GM12874 (cell line): ENCODE data around the gene AP5S1.
A peak's percentile ranks its signal among the peaks of the same experiment; 100 is the strongest.

ENCODE experiments used
- TF ChIP-seq, protein P1 (sequence below): IDR thresholded peaks from 2 replicates; pipeline ENCODE4 v1.5.1; 2011; ENCODE audit warnings: low read depth, mild to moderate bottlenecking, control low read depth, low read length, moderate library complexity; ENCODE audit not compliant: insufficient read depth

Gene AP5S1

DNA sequence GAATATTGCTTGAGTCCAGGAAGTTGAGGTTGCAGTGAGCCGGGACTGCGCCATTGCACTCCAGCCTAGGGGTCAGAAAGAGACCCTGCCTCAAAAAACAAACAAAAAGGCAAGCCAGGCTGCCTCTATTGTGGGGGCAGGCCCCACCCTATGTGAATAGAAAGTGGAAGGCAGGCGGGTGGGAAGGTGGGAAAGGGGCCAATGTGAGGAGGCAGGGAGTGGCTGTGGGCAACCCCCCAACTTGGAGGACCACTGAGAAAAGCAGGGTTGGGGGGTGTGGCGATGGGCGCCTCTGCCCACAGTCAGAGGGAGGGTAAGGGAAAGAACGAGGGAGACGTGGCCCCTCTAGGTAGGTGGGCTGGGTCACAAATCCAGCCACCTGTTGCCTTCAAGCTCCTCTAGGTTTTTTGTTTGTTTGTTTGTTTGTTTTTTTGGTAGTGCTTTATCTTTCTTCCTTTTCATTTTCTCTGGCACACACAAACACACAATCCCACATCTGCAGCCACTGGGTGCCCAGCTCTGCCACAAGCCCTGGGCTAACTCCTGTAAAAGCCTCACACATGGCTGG lies 5.3 kb upstream of the AP5S1 start:
- TF ChIP-seq, protein P1, sequence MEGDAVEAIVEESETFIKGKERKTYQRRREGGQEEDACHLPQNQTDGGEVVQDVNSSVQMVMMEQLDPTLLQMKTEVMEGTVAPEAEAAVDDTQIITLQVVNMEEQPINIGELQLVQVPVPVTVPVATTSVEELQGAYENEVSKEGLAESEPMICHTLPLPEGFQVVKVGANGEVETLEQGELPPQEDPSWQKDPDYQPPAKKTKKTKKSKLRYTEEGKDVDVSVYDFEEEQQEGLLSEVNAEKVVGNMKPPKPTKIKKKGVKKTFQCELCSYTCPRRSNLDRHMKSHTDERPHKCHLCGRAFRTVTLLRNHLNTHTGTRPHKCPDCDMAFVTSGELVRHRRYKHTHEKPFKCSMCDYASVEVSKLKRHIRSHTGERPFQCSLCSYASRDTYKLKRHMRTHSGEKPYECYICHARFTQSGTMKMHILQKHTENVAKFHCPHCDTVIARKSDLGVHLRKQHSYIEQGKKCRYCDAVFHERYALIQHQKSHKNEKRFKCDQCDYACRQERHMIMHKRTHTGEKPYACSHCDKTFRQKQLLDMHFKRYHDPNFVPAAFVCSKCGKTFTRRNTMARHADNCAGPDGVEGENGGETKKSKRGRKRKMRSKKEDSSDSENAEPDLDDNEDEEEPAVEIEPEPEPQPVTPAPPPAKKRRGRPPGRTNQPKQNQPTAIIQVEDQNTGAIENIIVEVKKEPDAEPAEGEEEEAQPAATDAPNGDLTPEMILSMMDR: no peak

GRCh38 chr20:3815703-3816315 lies 4.5 kb upstream of the AP5S1 start:
- TF ChIP-seq, protein P1: no peak

DNA sequence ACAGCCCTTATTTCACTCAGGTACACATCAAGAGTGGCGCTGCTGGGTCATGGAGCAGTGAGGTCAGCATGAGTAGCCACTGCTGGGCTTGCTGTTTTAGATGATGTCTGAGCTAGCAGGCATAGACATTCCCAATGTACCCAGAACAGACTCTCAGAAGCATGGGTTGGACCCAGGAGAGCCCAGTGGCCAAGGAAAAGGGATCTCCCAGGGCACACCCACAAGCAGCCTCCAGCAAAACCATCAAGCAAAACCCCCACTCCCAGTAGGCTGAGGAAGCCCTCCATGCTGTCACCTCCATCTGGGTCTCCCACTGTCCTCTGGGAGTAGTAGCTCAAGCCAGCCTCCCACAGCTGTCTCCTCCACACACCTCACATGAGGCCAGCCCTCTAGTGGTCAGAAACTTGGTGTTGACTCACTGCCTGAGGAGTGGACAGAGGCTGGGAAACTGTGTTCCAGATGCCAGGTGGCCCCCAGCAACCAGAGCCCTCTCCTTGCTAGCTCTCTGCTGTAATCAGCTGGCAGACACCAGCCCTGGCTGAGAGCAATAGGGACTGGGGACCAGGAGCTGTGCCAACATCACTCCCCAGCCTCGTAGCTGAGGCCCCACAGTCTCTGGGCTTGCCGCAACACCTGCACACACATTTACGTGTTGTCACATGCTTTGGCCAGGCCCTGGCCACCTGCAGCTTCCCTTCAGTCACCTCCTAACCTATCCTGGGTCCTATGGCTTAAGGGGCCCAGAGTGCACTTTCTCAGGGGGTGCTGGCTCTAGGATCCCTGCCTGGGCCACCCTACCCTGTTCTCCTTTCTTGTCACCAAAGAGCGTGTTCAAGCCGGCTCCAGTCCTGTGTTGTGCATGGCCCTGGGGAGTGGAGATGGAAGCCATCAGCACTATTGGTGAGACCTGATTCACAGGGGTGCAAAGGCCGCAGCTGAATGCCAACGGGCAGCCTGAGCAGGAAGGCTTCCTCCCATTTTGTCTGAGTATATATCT lies 1.9 kb upstream of the AP5S1 start:
- TF ChIP-seq, protein P1: peak; percentile 73

- TF ChIP-seq, protein P1: no peak
These were observed 818 bp upstream of the AP5S1 start for GRCh38 chr20:3819411-3820047.

- TF ChIP-seq, protein P1: no peak
These were observed 767 bp downstream of the AP5S1 start for GRCh38 chr20:3820901-3821727.

- TF ChIP-seq, protein P1: no peak
These were observed 1.6 kb downstream of the AP5S1 start for GRCh38 chr20:3821996-3822395.
